Measurements from ENCODE around the gene ZFAND6.
"Not testable (repeated sequence)": the region's sequence is repeated elsewhere in the genome, so short reads cannot be mapped to it uniquely, and the experiment has no call there.

ZFAND6 gene

GRCh38 chr15:80120636-80121035 is 61.2 kb downstream of the ZFAND6 start:
- Histone ChIP-seq H3K27me3 (ENCODE audit: insufficient read depth, low read length) (no peaks in the 10 kb centered on the region), H2AK5ac (ENCODE audit: low read length) (no peak overlapping the region), H2BK12ac (ENCODE audit: low read length) (no peak overlapping the region), H3K4me2 (ENCODE audit: low read length) (no peak overlapping the region), H2BK5ac (ENCODE audit: low read depth, low read length, poor library complexity) (no peak overlapping the region), H3K23ac (ENCODE audit: low read length) (no peak overlapping the region), H3K4ac (ENCODE audit: low read depth, low read length) (no peak overlapping the region), H3K18ac (ENCODE audit: low read length) (no peak overlapping the region), H3K27ac (ENCODE audit: low read depth, low read length) (no peak overlapping the region), H3K4me3 (ENCODE audit: low read depth, low read length) (no peak overlapping the region), H3K79me2 (ENCODE audit: control insufficient read depth, insufficient read depth, low read length, poor library complexity) (no peaks in the 10 kb centered on the region), H4K8ac (ENCODE audit: low read depth, low read length) (no peak overlapping the region), H3K9ac (ENCODE audit: low read length) (no peak overlapping the region), H3K14ac (ENCODE audit: low read length) (no peak overlapping the region), H3K9me3 (ENCODE audit: insufficient read depth, low read depth, low read length) (no peaks in the 10 kb centered on the region), H4K12ac (ENCODE audit: low read depth, low read length) (no peak overlapping the region), H4K91ac (ENCODE audit: low read depth, low read length) (no peak overlapping the region), H2BK120ac (ENCODE audit: insufficient read depth, low read length, poor library complexity) (no peak overlapping the region), H3K4me1 (ENCODE audit: control insufficient read depth in 1 of 2, insufficient read depth in 2 of 2, low read length in 2 of 2) (no peaks in the 10 kb centered on the region), H3K36me3 (ENCODE audit: control insufficient read depth in 1 of 2, insufficient read depth in 2 of 2, low read length in 2 of 2) (peaks cover 2 to 7% of the 10 kb centered on the region in 2 experiments), H3K79me1 (ENCODE audit: low read length) (no peaks in the 10 kb centered on the region), H2AFZ (ENCODE audit: insufficient read depth, low read length, poor library complexity) (no peak overlapping the region)
- no peak for DNase-seq
- WGBS (ENCODE audit: extremely low coverage, insufficient coverage, insufficient read length) = no CpG with 5 or more reads among the region's 1 CpG

- Histone ChIP-seq H3K27me3 (ENCODE audit: insufficient read depth, low read length) (no peaks in the 10 kb centered on the region), H2BK120ac (ENCODE audit: insufficient read depth, low read length, poor library complexity) (no peak overlapping the region), H4K91ac (ENCODE audit: low read depth, low read length) (no peak overlapping the region), H2AK5ac (ENCODE audit: low read length) (no peak overlapping the region), H4K12ac (ENCODE audit: low read depth, low read length) (no peak overlapping the region), H3K9me3 (ENCODE audit: insufficient read depth, low read depth, low read length) (no peaks in the 10 kb centered on the region), H3K23ac (ENCODE audit: low read length) (no peak overlapping the region), H2BK5ac (ENCODE audit: low read depth, low read length, poor library complexity) (no peak overlapping the region), H3K4me3 (ENCODE audit: low read depth, low read length) (no peak overlapping the region), H3K36me3 (ENCODE audit: control insufficient read depth in 1 of 2, insufficient read depth in 2 of 2, low read length in 2 of 2) (peaks cover 2 to 7% of the 10 kb centered on the region in 2 experiments), H3K4me1 (ENCODE audit: control insufficient read depth in 1 of 2, insufficient read depth in 2 of 2, low read length in 2 of 2) (no peaks in the 10 kb centered on the region), H3K4me2 (ENCODE audit: low read length) (no peak overlapping the region), H3K79me2 (ENCODE audit: control insufficient read depth, insufficient read depth, low read length, poor library complexity) (no peaks in the 10 kb centered on the region), H4K8ac (ENCODE audit: low read depth, low read length) (no peak overlapping the region), H2AFZ (ENCODE audit: insufficient read depth, low read length, poor library complexity) (no peak overlapping the region), H3K9ac (ENCODE audit: low read length) (no peak overlapping the region), H3K4ac (ENCODE audit: low read depth, low read length) (no peak overlapping the region), H2BK12ac (ENCODE audit: low read length) (no peak overlapping the region), H3K18ac (ENCODE audit: low read length) (no peak overlapping the region), H3K27ac (ENCODE audit: low read depth, low read length) (no peak overlapping the region), H3K14ac (ENCODE audit: low read length) (no peak overlapping the region), H3K79me1 (ENCODE audit: low read length) (no peaks in the 10 kb centered on the region)
- WGBS (ENCODE audit: extremely low coverage, insufficient coverage, insufficient read length) = no CpG with 5 or more reads among the region's 4 CpGs
- no peak for DNase-seq
These were observed 62.1 kb downstream of the ZFAND6 start for GRCh38 chr15:80121546-80121945.

GRCh38 chr15:80123034-80123433 is 63.6 kb downstream of the ZFAND6 start:
- Histone ChIP-seq H3K4me2 (ENCODE audit: low read length) (no peak overlapping the region), H4K12ac (ENCODE audit: low read depth, low read length) (no peak overlapping the region), H3K79me2 (ENCODE audit: control insufficient read depth, insufficient read depth, low read length, poor library complexity) (no peaks in the 10 kb centered on the region), H3K27me3 (ENCODE audit: insufficient read depth, low read length) (no peaks in the 10 kb centered on the region), H3K4me3 (ENCODE audit: low read depth, low read length) (no peak overlapping the region), H3K4ac (ENCODE audit: low read depth, low read length) (no peak overlapping the region), H3K9me3 (ENCODE audit: insufficient read depth, low read depth, low read length) (no peaks in the 10 kb centered on the region), H3K36me3 (ENCODE audit: control insufficient read depth in 1 of 2, insufficient read depth in 2 of 2, low read length in 2 of 2) (peaks cover 7% of the 10 kb centered on the region in 2 experiments), H3K27ac (ENCODE audit: low read depth, low read length) (no peak overlapping the region), H2BK5ac (ENCODE audit: low read depth, low read length, poor library complexity) (no peak overlapping the region), H4K91ac (ENCODE audit: low read depth, low read length) (no peak overlapping the region), H3K18ac (ENCODE audit: low read length) (no peak overlapping the region), H3K14ac (ENCODE audit: low read length) (no peak overlapping the region), H2BK12ac (ENCODE audit: low read length) (no peak overlapping the region), H3K4me1 (ENCODE audit: control insufficient read depth in 1 of 2, insufficient read depth in 2 of 2, low read length in 2 of 2) (no peaks in the 10 kb centered on the region), H2AFZ (ENCODE audit: insufficient read depth, low read length, poor library complexity) (no peak overlapping the region), H3K79me1 (ENCODE audit: low read length) (no peaks in the 10 kb centered on the region), H3K23ac (ENCODE audit: low read length) (no peak overlapping the region), H4K8ac (ENCODE audit: low read depth, low read length) (no peak overlapping the region), H2AK5ac (ENCODE audit: low read length) (no peak overlapping the region), H2BK120ac (ENCODE audit: insufficient read depth, low read length, poor library complexity) (no peak overlapping the region), H3K9ac (ENCODE audit: low read length) (no peak overlapping the region)
- WGBS (ENCODE audit: extremely low coverage, insufficient coverage, insufficient read length) = no CpG with 5 or more reads among the region's 6 CpGs
- DNase-seq = no peak

GRCh38 chr15:80127253-80127652 is 67.8 kb downstream of the ZFAND6 start:
- not testable (repeated sequence) for H3K14ac ChIP-seq (ENCODE audit: low read length); H3K27ac ChIP-seq (ENCODE audit: low read depth, low read length); H3K9ac ChIP-seq (ENCODE audit: low read length); H2BK12ac ChIP-seq (ENCODE audit: low read length); H3K27me3 ChIP-seq (ENCODE audit: insufficient read depth, low read length); H2AK5ac ChIP-seq (ENCODE audit: low read length); H2BK120ac ChIP-seq (ENCODE audit: insufficient read depth, low read length, poor library complexity); H3K36me3 ChIP-seq (ENCODE audit: control insufficient read depth in 1 of 2, insufficient read depth in 2 of 2, low read length in 2 of 2); H3K4me3 ChIP-seq (ENCODE audit: low read depth, low read length); H3K23ac ChIP-seq (ENCODE audit: low read length); H3K18ac ChIP-seq (ENCODE audit: low read length); H4K91ac ChIP-seq (ENCODE audit: low read depth, low read length); H3K4me2 ChIP-seq (ENCODE audit: low read length); H2AFZ ChIP-seq (ENCODE audit: insufficient read depth, low read length, poor library complexity); H3K79me2 ChIP-seq (ENCODE audit: control insufficient read depth, insufficient read depth, low read length, poor library complexity); H4K8ac ChIP-seq (ENCODE audit: low read depth, low read length); H3K9me3 ChIP-seq (ENCODE audit: insufficient read depth, low read depth, low read length); H2BK5ac ChIP-seq (ENCODE audit: low read depth, low read length, poor library complexity); H3K79me1 ChIP-seq (ENCODE audit: low read length); DNase-seq; H3K4ac ChIP-seq (ENCODE audit: low read depth, low read length); H4K12ac ChIP-seq (ENCODE audit: low read depth, low read length); H3K4me1 ChIP-seq (ENCODE audit: control insufficient read depth in 1 of 2, insufficient read depth in 2 of 2, low read length in 2 of 2)
- no CpG with 5 or more reads among the region's 6 CpGs for WGBS (ENCODE audit: extremely low coverage, insufficient coverage, insufficient read length)
